Thyroid gland (tissue), 4 donors: ENCODE measurements around the gene FHIT. TPM values are rescaled to one million over a fixed set of nuclear protein-coding genes. Genes with fewer than 3 reads are reported as not detected.

Experiments
- DNase-seq, 2 donors: peaks; one replicate each; pipeline ENCODE4 v3.0.0-alpha.2; 2019
- H3K27ac ChIP-seq, 3 donors: fragments of 200-600 bp; sonication (generic); 1 replicate in 2 of 3; 2 replicates in 1 of 3; pipeline ENCODE4 v1.5.1; 2016 to 2019; ENCODE audit warnings: mild to moderate bottlenecking in 1 of 3, moderate library complexity in 1 of 3
- H3K27me3 ChIP-seq: fragments of 200-600 bp; sonication (generic); one replicate; pipeline ENCODE4 v1.5.1; 2019
- H3K36me3 ChIP-seq, 2 donors: fragments of 200-600 bp; sonication (generic); one replicate each; pipeline ENCODE4 v1.5.1; 2016 to 2019
- H3K4me1 ChIP-seq, 2 donors: fragments of 200-600 bp; sonication (generic); one replicate each; pipeline ENCODE4 v1.5.1; 2017 to 2019
- H3K4me3 ChIP-seq, 3 donors: fragments of 200-600 bp; sonication (generic); replicated peaks in 1 of 3; 1 replicate in 2 of 3; 2 replicates in 1 of 3; pipeline ENCODE4 v1.5.1; 2016; ENCODE audit warnings: mild to moderate bottlenecking in 1 of 3
- H3K9me3 ChIP-seq: fragments of 200-600 bp; sonication (generic); one replicate; pipeline ENCODE4 v1.5.1; 2017
- POLR2A ChIP-seq, 2 donors: fragments of 450-650 bp; IDR thresholded peaks; one replicate each; pipeline ENCODE4 v1.6.1; 2017; ENCODE audit warnings: antibody characterized with exemption in 2 of 2, mild to moderate bottlenecking in 2 of 2, moderate library complexity in 1 of 2
- WGBS, 2 donors: methylation state at CpG; one replicate each; pipeline ENCODE4 v1.1.5; 2017; 5-methylcytosine and 5-hydroxymethylcytosine counted together
- intact Hi-C: fragments of 100-400 bp; cut with DNase I; formaldehyde crosslinking; loops from one replicate; pipeline ENCODE4 v1.15.1; 2023
- total RNA-seq, 4 donors: library from RNA; depleted of rRNA; stranded (reverse); fragments of >200 nt; gene quantifications; one replicate each; pipeline ENCODE4 v1.2.3, GENCODE V29; 2016
- TF ChIP-seq, protein P1 (sequence below), 6 experiments: fragments of 200-600 bp in 3 of 6; fragments of 450-650 bp in 3 of 6; sonication (generic) in 3 of 6; IDR thresholded peaks; one replicate each; pipeline ENCODE4 v1.5.1; 2016 to 2019; ENCODE audit warnings: antibody characterized with exemption in 6 of 6, mild to moderate bottlenecking in 2 of 6, inconsistent platforms in 1 of 6, moderate library complexity in 1 of 6

The FHIT gene
- total RNA-seq, 4 donors from 2014 or later = 12.2 to 18.9 (median 16.2) TPM

DNA sequence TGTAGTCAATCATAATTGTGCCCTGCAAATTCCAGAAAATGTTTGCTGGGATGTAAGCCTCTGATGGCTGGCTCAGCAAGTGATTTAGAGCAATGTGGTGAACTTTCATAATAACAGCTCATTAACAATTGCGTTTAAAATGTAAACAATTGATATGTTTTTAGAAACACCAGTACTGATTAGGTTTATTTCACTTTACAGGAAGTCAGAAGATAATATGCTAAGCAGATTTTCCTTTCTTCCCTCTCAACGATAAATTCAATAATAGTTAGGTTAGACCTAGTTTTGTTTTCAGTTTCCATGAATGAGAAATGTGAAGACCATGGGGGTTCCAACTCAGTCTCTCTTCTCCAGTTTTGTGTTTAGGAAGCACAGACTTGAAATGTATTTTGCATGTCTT, 71.0 kb downstream of the FHIT start:
- intact Hi-C loops = no loop called here
- Histone ChIP-seq H3K4me3 (no peak overlapping the region), H3K27me3 (no peaks in the 10 kb centered on the region), H3K4me1 (no peaks in the 10 kb centered on the region), H3K9me3 (no peaks in the 10 kb centered on the region), H3K27ac (no peak overlapping the region), H3K36me3 (no peaks in the 10 kb centered on the region)
- TF ChIP-seq, protein P1, sequence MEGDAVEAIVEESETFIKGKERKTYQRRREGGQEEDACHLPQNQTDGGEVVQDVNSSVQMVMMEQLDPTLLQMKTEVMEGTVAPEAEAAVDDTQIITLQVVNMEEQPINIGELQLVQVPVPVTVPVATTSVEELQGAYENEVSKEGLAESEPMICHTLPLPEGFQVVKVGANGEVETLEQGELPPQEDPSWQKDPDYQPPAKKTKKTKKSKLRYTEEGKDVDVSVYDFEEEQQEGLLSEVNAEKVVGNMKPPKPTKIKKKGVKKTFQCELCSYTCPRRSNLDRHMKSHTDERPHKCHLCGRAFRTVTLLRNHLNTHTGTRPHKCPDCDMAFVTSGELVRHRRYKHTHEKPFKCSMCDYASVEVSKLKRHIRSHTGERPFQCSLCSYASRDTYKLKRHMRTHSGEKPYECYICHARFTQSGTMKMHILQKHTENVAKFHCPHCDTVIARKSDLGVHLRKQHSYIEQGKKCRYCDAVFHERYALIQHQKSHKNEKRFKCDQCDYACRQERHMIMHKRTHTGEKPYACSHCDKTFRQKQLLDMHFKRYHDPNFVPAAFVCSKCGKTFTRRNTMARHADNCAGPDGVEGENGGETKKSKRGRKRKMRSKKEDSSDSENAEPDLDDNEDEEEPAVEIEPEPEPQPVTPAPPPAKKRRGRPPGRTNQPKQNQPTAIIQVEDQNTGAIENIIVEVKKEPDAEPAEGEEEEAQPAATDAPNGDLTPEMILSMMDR (IDR thresholded peaks at IDR 0.05) = no peak
- TF ChIP-seq POLR2A (IDR thresholded peaks at IDR 0.05) = no peak
- no peak for DNase-seq
- WGBS, 2 donors = 65 to 79% methylated on average over 2 of the region's 2 CpGs

- no peaks in the 10 kb centered on the region for H3K9me3 ChIP-seq
- WGBS, 2 donors = 74 to 87% methylated on average over 3 of the region's 3 CpGs
- no peak overlapping the region for H3K4me3 ChIP-seq
- H3K36me3 ChIP-seq = no peaks in the 10 kb centered on the region
- intact Hi-C loops = no loop called here
- no peak overlapping the region for H3K27ac ChIP-seq
- H3K27me3 ChIP-seq = no peaks in the 10 kb centered on the region
- TF ChIP-seq POLR2A (IDR thresholded peaks at IDR 0.05) = no peak
- TF ChIP-seq, protein P1 (IDR thresholded peaks at IDR 0.05) = no peak
- no peak for DNase-seq
- H3K4me1 ChIP-seq = no peaks in the 10 kb centered on the region
These were observed 73.1 kb downstream of the FHIT start for GRCh38 chr3:61178167-61178566.

GRCh38 chr3:61177450-61177849, 73.8 kb downstream of the FHIT start:
- Histone ChIP-seq H3K27ac (no peak overlapping the region), H3K27me3 (no peaks in the 10 kb centered on the region), H3K4me1 (no peaks in the 10 kb centered on the region), H3K4me3 (no peak overlapping the region), H3K36me3 (no peaks in the 10 kb centered on the region), H3K9me3 (no peaks in the 10 kb centered on the region)
- TF ChIP-seq, protein P1 (IDR thresholded peaks at IDR 0.05) = no peak
- TF ChIP-seq POLR2A (IDR thresholded peaks at IDR 0.05) = no peak
- no peak for DNase-seq
- 84 to 86% methylated on average over 2 of the region's 2 CpGs for WGBS, 2 donors
- intact Hi-C loops = no loop called here

GRCh38 chr3:61173676-61174075, 77.6 kb downstream of the FHIT start:
- Histone ChIP-seq H3K4me1 (no peaks in the 10 kb centered on the region), H3K4me3 (no peak overlapping the region), H3K27me3 (no peaks in the 10 kb centered on the region), H3K36me3 (no peaks in the 10 kb centered on the region), H3K9me3 (no peaks in the 10 kb centered on the region), H3K27ac (no peak overlapping the region)
- intact Hi-C loops = no loop called here
- no peak for DNase-seq
- TF ChIP-seq, protein P1 (IDR thresholded peaks at IDR 0.05) = no peak
- no peak for TF ChIP-seq POLR2A (IDR thresholded peaks at IDR 0.05)

- 45 to 52% methylated on average over 2 of the region's 2 CpGs for WGBS, 2 donors
- TF ChIP-seq, protein P1 (IDR thresholded peaks at IDR 0.05) = no peak
- TF ChIP-seq POLR2A (IDR thresholded peaks at IDR 0.05) = no peak
These were observed 78.6 kb downstream of the FHIT start for GRCh38 chr3:61172684-61173083.

More at GRCh38 chr3:61172684-61173083, 78.6 kb downstream of the FHIT start:
- Histone ChIP-seq H3K36me3 (no peaks in the 10 kb centered on the region), H3K4me3 (no peak overlapping the region), H3K9me3 (no peaks in the 10 kb centered on the region), H3K27me3 (no peaks in the 10 kb centered on the region), H3K27ac (no peak overlapping the region), H3K4me1 (no peaks in the 10 kb centered on the region)
- no peak for DNase-seq
- intact Hi-C loops = no loop called here
